Endothelial cell of umbilical vein (primary cell): ENCODE measurements around the gene AKAP13. TPM values are rescaled to one million over a fixed set of nuclear protein-coding genes. Genes with fewer than 3 reads are reported as not detected.

Experiments
- BruUV-seq: library from RNA; stranded (reverse); fragments of 400-500 nt; replicated peaks from 2 replicates; lab custom pipeline; 2021; lab: Mats Ljungman, UMichigan
- CTCF ChIA-PET: fragments of 300-600, 350-600 bp; sonication (Branson Sonifier 250); formaldehyde crosslinking; loops from one replicate; lab custom pipeline; 2021; ENCODE audit warnings: antibody characterized with exemption, inconsistent platforms; lab: Charles Lee
- POLR2A ChIA-PET: fragments of 300-600, 350-600 bp; sonication (Branson Sonifier 250); formaldehyde crosslinking; loops from one replicate; lab custom pipeline; 2021; ENCODE audit warnings: antibody characterized with exemption, inconsistent platforms; lab: Charles Lee
- DNase-seq: peaks from one replicate; pipeline ENCODE4 v3.0.0-alpha.2; 2011; ENCODE audit warnings: low read depth, low spot score
- FAIRE-seq: peaks from 2 replicates; lab custom pipeline; 2011; peaks lifted over from hg19 to GRCh38; lab: Jason Lieb, UNC
- H2AFZ ChIP-seq: 2 replicates; pipeline ENCODE4 v1.6.0; 2012; ENCODE audit warnings: low read depth, low read length, control low read depth, inconsistent platforms
- H3K27ac ChIP-seq: 2 replicates; pipeline ENCODE4 v1.5.1; 2011; ENCODE audit warnings: low read depth, mild to moderate bottlenecking, control low read depth, low read length, moderate library complexity; ENCODE audit not compliant: insufficient read depth
- H3K27me3 ChIP-seq, 2 experiments: 2 replicates each; pipeline versions ENCODE4 v1.6.0 to v1.6.1; 2011; ENCODE audit warnings: low read length in 2 of 2, mixed read lengths in 1 of 2; ENCODE audit not compliant: control insufficient read depth in 2 of 2, insufficient read depth in 2 of 2
- H3K36me3 ChIP-seq, 2 experiments: 2 replicates in 1 of 2; 3 replicates in 1 of 2; pipeline ENCODE4 v1.5.1; 2011; ENCODE audit warnings: low read length in 2 of 2, mild to moderate bottlenecking in 1 of 2, moderate library complexity in 1 of 2; ENCODE audit not compliant: control insufficient read depth in 2 of 2, insufficient read depth in 2 of 2; ENCODE audit errors: extremely low read depth in 1 of 2
- H3K4me1 ChIP-seq: 3 replicates; pipeline ENCODE4 v1.5.1; 2011; ENCODE audit warnings: mild to moderate bottlenecking, low read length; ENCODE audit not compliant: control insufficient read depth, insufficient read depth; ENCODE audit errors: extremely low read depth
- H3K4me2 ChIP-seq: 2 replicates; pipeline ENCODE4 v1.6.1; 2011; ENCODE audit warnings: low read length, control low read depth, mixed read lengths; ENCODE audit not compliant: insufficient read depth
- H3K4me3 ChIP-seq, 3 experiments: fragments of 200-600 bp in 1 of 3; sonication (generic), shearing (Covaris generic) in 1 of 3; replicated peaks in 1 of 3; 2 replicates each; pipeline ENCODE4 v1.5.1; 2011 to 2016; ENCODE audit warnings: control low read depth in 3 of 3, low read length in 3 of 3, mild to moderate bottlenecking in 2 of 3, inconsistent platforms in 1 of 3, low read depth in 1 of 3, moderate library complexity in 1 of 3; ENCODE audit not compliant: insufficient read depth in 1 of 3
- H3K79me2 ChIP-seq: 2 replicates; pipeline ENCODE4 v1.6.0; 2012; ENCODE audit warnings: low read length, inconsistent platforms; ENCODE audit not compliant: control insufficient read depth, insufficient read depth
- H3K9ac ChIP-seq: replicated peaks from 2 replicates; pipeline ENCODE3; 2011; ENCODE audit warnings: low read length, control low read depth; ENCODE audit not compliant: insufficient read depth; ENCODE audit errors: extremely low read depth
- H3K9me1 ChIP-seq: replicated peaks from 3 replicates; pipeline ENCODE4 v1.6.0; 2011; ENCODE audit warnings: mild to moderate bottlenecking, low read length; ENCODE audit not compliant: control insufficient read depth, insufficient read depth; ENCODE audit errors: extremely low read depth
- H3K9me3 ChIP-seq: replicated peaks from 2 replicates; pipeline ENCODE4 v1.5.1; 2012; ENCODE audit warnings: low read length, inconsistent platforms; ENCODE audit not compliant: control insufficient read depth, insufficient read depth
- H4K20me1 ChIP-seq: replicated peaks from 2 replicates; pipeline ENCODE3; 2011; ENCODE audit warnings: mild to moderate bottlenecking, low read length; ENCODE audit not compliant: control insufficient read depth, insufficient read depth; ENCODE audit errors: extremely low read depth
- JUN ChIP-seq: IDR thresholded peaks from 2 replicates; pipeline ENCODE4 v1.6.1; 2011; ENCODE audit warnings: borderline replicate concordance, low read depth; ENCODE audit not compliant: insufficient read length, insufficient read depth
- POLR2A ChIP-seq: IDR thresholded peaks from 2 replicates; pipeline ENCODE4 v1.6.1; 2012; ENCODE audit warnings: low read depth, mild to moderate bottlenecking, control low read depth, low read length
- POLR2AphosphoS5 ChIP-seq: IDR thresholded peaks from 2 replicates; pipeline ENCODE4 v1.6.1; 2012; ENCODE audit warnings: low read depth, mild to moderate bottlenecking, control low read depth, low read length, moderate library complexity; ENCODE audit not compliant: insufficient read depth
- dilution Hi-C: fragments of 300-500 bp; cut with MboI; formaldehyde crosslinking; loops from one replicate; pipeline ENCODE4 v1.15.0; 2019; ENCODE audit warnings: low sequenced_read_pairs; ENCODE audit not compliant: extremely low pct_ligation_motif_present
- intact Hi-C: fragments of 100-400 bp; cut with micrococcal nuclease; formaldehyde crosslinking; loops from one replicate; pipeline ENCODE4 v1.10.0; 2022
- polyA plus RNA-seq, 4 experiments: library from polyadenylated mRNA; depleted of rRNA in 3 of 4; stranded (reverse) in 3 of 4; unstranded in 1 of 4; fragments of >200 nt; gene quantifications; 2 replicates each; pipeline versions ENCODE4 v1.2.1 to v1.2.3, GENCODE V29; 2011 to 2012; ENCODE audit warnings: missing spikeins in 1 of 4
- total RNA-seq: library from RNA; stranded (reverse); gene quantifications from 2 replicates; pipeline ENCODE4 v1.2.3, GENCODE V29; 2021
- TF ChIP-seq, protein P1 (sequence below): IDR thresholded peaks from 2 replicates; pipeline ENCODE4 v1.6.1; 2011; ENCODE audit not compliant: insufficient read depth, insufficient read length
- TF ChIP-seq, protein P2 (sequence below), 2 donors: IDR thresholded peaks; 1 replicate in 1 of 2; 2 replicates in 1 of 2; pipeline ENCODE4 v1.5.1; 2011; ENCODE audit warnings: low read length in 2 of 2, mild to moderate bottlenecking in 2 of 2, moderate library complexity in 2 of 2, control low read depth in 1 of 2, inconsistent platforms in 1 of 2, low read depth in 1 of 2; ENCODE audit not compliant: insufficient read depth in 1 of 2; ENCODE audit errors: extremely low read depth in 1 of 2

Gene AKAP13
- total and polyA plus RNA-seq, 2 donors (not counting 3 experiments of a cell fraction or from before 2014, with no cell fraction given) = 22.8 to 87.8 TPM

DNA sequence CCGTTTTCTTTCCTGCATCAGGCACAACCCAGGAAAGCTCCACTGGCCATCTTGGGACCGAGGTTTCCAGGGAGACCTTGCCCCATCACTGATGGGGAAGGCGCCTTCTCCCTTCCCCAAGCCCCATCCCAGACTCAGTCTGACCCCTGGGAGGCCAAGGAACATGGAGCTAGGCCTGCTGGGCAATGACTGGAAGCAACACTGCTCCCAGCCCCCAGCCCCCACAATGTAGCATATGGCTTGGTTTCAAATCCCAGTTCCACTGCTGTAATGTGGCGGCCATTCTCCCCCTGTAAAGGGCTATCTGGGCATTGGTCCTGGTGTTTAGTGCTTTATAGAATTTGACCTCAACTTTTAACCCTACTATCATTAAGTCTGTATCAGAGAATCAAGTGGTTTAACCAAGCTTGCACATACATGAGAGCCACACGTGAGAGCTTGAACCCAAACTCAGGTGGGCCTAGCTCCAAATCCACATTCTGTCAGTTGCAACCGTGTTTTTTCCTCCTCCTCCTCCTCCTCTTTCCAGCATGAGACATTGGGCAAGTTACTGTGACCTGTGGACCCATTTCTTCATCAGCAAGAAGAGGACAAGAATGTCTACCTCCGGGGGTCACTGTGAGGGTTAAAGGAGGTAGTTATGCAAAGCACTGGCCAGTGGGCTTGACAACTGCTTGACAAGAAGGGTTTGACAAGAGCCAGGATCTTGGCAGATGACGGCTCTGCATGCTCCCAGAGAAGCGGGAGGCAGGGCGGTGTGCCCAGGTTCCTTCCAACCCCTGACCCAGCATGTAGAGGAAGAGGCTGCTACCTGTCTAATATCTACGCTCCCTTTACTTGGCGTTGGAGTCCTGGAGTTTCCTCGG, 376.9 kb downstream of the AKAP13 start:
- FAIRE-seq (no peak), DNase-seq (no peak)
- Histone ChIP-seq H3K4me1 (no peaks in the 10 kb centered on the region), H3K4me2 (no peak overlapping the region), H3K79me2 (no peaks in the 10 kb centered on the region), H3K36me3 (no peaks in the 10 kb centered on the region), H3K27ac (no peak overlapping the region), H3K9me1 (no peaks in the 10 kb centered on the region), H3K9me3 (no peaks in the 10 kb centered on the region), H3K4me3 (no peak overlapping the region), H2AFZ (no peak overlapping the region), H4K20me1 (no peaks in the 10 kb centered on the region), H3K9ac (no peak overlapping the region), H3K27me3 (no peaks in the 10 kb centered on the region)
- no peak for TF ChIP-seq JUN
- TF ChIP-seq, protein P1, sequence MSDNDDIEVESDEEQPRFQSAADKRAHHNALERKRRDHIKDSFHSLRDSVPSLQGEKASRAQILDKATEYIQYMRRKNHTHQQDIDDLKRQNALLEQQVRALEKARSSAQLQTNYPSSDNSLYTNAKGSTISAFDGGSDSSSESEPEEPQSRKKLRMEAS = no peak
- POLR2A ChIA-PET = no interaction called here
- CTCF ChIA-PET = no interaction called here
- dilution Hi-C loops (no loop called here), intact Hi-C loops (no loop called here)
- BruUV-seq = no TSS peak

DNA sequence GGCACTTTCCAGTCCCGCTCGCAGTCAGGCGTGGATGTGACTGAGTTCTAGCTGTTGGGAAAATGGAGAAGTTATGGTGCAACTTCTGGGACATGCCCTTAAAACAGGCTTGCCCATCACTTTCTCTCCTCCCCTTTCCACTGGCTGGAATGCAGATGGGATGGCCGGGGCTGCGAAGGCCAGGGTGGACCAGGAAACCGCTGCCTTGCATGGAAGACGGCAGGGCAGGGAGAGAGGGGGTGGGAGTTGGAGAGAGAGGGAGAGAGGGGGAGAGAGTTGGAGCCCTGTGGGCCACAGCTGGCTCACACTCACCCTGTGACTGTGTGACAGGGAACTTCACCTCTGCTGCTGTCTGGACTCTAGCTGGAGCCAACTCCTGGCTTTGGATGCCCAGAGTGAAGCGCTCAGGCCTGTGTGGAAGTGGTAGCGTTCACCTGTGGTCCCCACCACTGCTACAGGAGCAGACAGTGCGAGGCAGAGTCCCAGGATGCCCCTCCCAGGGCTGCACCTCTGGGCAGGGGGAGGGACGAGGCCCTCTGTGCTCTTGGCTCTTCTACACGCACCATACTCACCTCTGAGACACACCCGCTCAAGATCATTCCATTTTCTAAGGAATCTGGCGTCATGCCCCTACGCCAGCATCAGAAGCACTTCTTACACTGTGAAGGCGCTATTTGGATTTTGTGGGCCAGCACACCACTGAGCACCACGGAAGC, 377.7 kb downstream of the AKAP13 start:
- no peak for FAIRE-seq

More for the DNA sequence above, 377.7 kb downstream of the AKAP13 start:
- no peak for DNase-seq
- no TSS peak for BruUV-seq
- no peaks in the 10 kb centered on the region for H3K9me1 ChIP-seq
- no peaks in the 10 kb centered on the region for H4K20me1 ChIP-seq
- ChIA-PET CTCF (no interaction called here), POLR2A (no interaction called here)
- H3K4me3 ChIP-seq = no peak overlapping the region
- no peak overlapping the region for H3K9ac ChIP-seq
- H2AFZ ChIP-seq = no peak overlapping the region
- H3K27ac ChIP-seq = no peak overlapping the region
- no peaks in the 10 kb centered on the region for H3K27me3 ChIP-seq
- TF ChIP-seq POLR2A (no peak), POLR2AphosphoS5 (no peak), JUN (no peak)
- TF ChIP-seq, protein P1 = no peak
- TF ChIP-seq, protein P2, sequence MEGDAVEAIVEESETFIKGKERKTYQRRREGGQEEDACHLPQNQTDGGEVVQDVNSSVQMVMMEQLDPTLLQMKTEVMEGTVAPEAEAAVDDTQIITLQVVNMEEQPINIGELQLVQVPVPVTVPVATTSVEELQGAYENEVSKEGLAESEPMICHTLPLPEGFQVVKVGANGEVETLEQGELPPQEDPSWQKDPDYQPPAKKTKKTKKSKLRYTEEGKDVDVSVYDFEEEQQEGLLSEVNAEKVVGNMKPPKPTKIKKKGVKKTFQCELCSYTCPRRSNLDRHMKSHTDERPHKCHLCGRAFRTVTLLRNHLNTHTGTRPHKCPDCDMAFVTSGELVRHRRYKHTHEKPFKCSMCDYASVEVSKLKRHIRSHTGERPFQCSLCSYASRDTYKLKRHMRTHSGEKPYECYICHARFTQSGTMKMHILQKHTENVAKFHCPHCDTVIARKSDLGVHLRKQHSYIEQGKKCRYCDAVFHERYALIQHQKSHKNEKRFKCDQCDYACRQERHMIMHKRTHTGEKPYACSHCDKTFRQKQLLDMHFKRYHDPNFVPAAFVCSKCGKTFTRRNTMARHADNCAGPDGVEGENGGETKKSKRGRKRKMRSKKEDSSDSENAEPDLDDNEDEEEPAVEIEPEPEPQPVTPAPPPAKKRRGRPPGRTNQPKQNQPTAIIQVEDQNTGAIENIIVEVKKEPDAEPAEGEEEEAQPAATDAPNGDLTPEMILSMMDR (IDR thresholded peaks at IDR 0.05; ENCODE audit: extremely low read depth in 1 of 2, insufficient read depth in 1 of 2, low read depth in 1 of 2, low read length in 2 of 2) = no peak
- no peaks in the 10 kb centered on the region for H3K36me3 ChIP-seq
- H3K4me2 ChIP-seq = no peak overlapping the region
- intact Hi-C loops = no loop called here
- no peaks in the 10 kb centered on the region for H3K4me1 ChIP-seq
- dilution Hi-C loops = no loop called here
- no peaks in the 10 kb centered on the region for H3K9me3 ChIP-seq
- H3K79me2 ChIP-seq = no peaks in the 10 kb centered on the region
